ENCODE results near the gene COL11A1. TPM values are rescaled to one million over a fixed set of nuclear protein-coding genes. Genes with fewer than 3 reads are reported as not detected.
"Not testable (repeated sequence)": the region's sequence is repeated elsewhere in the genome, so short reads cannot be mapped to it uniquely, and the experiment has no call there.

COL11A1 gene
- not detected for polyA plus RNA-seq

DNA sequence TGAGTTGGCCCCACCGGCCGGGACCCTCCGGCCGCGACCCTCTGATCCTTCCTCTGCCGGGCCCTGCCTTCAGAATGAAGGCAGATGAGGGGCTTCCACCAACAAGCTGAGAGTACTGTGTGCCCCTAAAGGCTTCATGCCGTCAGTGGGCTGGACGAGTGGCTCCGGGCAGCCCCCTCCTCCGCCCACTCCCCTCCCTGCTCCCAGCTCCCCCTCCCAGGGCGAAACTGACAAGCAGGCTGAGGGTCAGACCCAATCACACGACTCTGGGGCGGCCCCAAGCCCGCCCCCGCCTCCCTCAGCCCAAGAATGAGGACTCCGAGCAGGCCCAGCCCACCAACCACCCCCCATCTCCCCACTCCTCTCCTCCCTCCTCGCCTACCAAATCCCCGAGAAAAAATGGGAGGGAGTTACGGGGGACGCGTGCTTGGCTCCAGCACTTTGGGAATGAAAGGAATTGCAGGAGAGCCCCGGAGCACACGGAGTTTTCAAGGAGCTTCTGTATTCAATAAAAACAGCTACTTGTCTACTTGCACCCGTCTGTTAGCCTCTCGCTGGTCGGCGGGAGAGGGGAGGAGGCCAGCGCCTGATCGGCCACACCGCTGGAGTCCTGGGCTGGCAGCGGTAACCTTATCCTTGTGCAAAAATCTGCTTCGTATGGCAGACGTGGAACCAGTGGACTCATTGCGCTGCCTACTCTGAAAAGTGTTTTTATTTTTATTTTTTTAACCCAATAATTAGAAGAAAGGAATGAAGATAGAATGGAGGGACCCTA lies at the start of gene COL11A1:
COL11A1 (minus strand) TSS at position 147 of the 775 bp plus-strand sequence. CDS start 344 bp downstream, outside the sequence.
- H3K4me3 Mint-ChIP-seq, result peak within 1 kb of the TSS in 2 of 4 donors; percentile 27 to 44
- H3K27me3 Mint-ChIP-seq, result peaks cover 19% of the 10 kb centered on the region
- no peaks in the 10 kb centered on the region for H3K36me3 Mint-ChIP-seq
- H3K27ac Mint-ChIP-seq, result no peak within 1 kb of the TSS
- no peaks in the 10 kb centered on the region for H3K9me3 Mint-ChIP-seq
- peaks cover 0 to 10% (median 0%) of the 10 kb centered on the region in 3 donors for H3K4me1 Mint-ChIP-seq

DNA sequence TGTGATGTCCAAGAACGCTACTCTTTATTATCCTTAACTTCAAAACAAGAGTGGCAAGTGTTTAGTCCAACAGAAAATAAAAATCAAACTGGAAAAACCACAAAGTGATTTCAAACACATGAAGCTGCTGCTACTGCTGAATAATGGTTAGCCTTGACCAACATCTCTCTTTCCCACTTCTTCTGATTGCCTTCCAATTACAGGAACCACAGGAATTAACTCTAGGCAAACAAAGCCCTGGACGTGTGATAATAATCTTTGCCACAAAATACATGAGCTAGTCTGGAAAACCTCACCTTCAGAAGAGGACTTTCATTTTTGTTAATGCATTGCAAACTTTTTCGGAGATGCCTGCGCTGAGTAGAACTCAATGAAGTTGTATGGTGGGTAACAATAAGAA lies 48.6 kb upstream of the COL11A1 start:
- Mint-ChIP-seq H3K4me3 (no peak overlapping the region), H3K27me3 (no peaks in the 10 kb centered on the region), H3K27ac (no peak overlapping the region), H3K36me3 (no peaks in the 10 kb centered on the region), H3K9me3 (peaks cover 0 to 12% (median 0%) of the 10 kb centered on the region in 3 donors), H3K4me1 (no peaks in the 10 kb centered on the region)

DNA sequence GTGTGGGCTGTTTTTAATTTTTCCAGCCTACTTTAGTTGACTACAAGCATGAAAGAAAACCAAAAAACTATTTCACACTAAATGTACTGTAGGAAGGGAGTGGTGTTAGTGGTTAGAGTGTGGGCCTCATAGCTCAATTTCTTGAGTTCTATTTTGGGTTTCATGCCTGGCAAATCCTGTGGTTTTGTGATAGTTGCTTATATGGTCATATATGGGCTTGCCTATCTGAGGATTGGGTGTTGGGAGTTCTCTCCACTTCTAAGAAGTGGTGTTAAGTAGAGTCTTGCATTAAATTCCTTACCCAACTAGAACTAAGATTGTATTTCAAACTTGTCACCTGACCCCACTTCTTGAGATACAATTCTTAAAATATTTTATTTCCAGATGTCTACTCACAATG lies 37.8 kb upstream of the COL11A1 start:
- Mint-ChIP-seq H3K4me3 (no peak overlapping the region), H3K36me3 (no peaks in the 10 kb centered on the region), H3K27ac (no peak overlapping the region), H3K27me3 (no peaks in the 10 kb centered on the region), H3K9me3 (peaks cover 1 to 6% (median 5%) of the 10 kb centered on the region in 3 donors), H3K4me1 (no peaks in the 10 kb centered on the region)

DNA sequence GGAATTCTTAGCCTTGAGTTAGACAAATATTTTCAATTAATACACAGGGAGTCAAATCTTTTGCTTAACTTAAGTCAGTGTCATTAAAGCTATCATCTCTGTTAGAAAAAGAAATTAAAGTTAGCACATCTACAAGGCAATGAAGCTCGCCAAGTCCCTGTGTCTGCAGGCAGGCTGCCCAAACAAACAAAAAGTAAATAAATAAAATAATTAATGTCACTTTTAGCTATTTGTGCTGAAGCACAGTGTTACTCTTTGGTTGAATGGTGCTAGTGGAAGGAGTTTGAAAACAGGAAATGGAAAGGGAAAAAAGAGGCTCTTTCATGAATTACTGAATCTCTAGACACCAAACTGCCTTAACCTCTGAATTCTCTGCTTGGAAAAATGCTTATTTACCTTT lies 37.1 kb upstream of the COL11A1 start:
- Mint-ChIP-seq H3K27ac (no peak overlapping the region), H3K9me3 (peaks cover 2 to 5% (median 4%) of the 10 kb centered on the region in 3 donors), H3K36me3 (no peaks in the 10 kb centered on the region), H3K27me3 (no peaks in the 10 kb centered on the region), H3K4me1 (no peaks in the 10 kb centered on the region), H3K4me3 (no peak overlapping the region)

DNA sequence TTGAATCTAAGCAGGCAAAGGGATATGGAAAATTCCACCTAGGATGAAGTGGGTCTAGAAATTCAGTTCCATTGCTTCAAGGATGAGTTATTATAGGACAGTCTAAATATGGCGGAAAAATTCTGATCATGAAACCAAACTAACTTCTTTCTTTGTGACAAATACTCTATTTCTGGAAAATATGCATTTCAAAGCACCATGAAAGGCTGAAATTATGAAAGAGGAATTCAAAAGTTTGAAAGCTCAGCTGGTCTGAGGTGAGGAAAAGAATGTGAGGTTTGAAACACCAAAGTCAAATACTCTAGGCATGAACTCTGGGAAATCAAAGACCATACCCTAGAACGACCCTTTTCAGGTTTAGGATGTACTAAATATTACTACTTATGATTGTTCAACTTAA lies 36.4 kb upstream of the COL11A1 start:
- Mint-ChIP-seq H3K36me3 (no peaks in the 10 kb centered on the region), H3K9me3 (peaks cover 1 to 5% (median 2%) of the 10 kb centered on the region in 3 donors), H3K27me3 (no peaks in the 10 kb centered on the region), H3K4me3 (no peak overlapping the region), H3K27ac (no peak overlapping the region), H3K4me1 (no peaks in the 10 kb centered on the region)

DNA sequence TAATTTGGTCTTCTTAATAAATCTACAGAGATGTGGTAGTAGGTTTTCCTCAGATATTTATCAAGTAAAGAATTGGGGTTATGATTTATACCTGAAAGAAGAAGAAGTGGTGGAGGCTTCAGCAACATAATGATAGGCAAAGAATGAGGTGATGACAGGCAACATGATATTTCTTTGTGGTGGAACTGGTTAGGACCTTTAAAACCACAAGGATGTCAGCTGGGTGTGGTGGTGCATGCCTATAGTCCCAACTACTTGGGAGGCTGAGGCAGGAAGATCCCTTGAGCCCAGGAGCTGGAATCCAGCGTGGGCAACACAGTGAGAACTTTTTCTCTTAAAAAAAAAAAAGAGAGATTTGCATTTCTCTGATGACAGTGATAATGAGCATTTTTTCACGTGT lies 34.1 kb upstream of the COL11A1 start:
- H3K4me1 Mint-ChIP-seq, result no peaks in the 10 kb centered on the region
- peaks cover 1 to 5% (median 2%) of the 10 kb centered on the region in 3 donors for H3K9me3 Mint-ChIP-seq
- H3K36me3 Mint-ChIP-seq, result no peaks in the 10 kb centered on the region
- H3K27ac Mint-ChIP-seq, result no peak overlapping the region
- no peak overlapping the region for H3K4me3 Mint-ChIP-seq
- H3K27me3 Mint-ChIP-seq, result no peaks in the 10 kb centered on the region

DNA sequence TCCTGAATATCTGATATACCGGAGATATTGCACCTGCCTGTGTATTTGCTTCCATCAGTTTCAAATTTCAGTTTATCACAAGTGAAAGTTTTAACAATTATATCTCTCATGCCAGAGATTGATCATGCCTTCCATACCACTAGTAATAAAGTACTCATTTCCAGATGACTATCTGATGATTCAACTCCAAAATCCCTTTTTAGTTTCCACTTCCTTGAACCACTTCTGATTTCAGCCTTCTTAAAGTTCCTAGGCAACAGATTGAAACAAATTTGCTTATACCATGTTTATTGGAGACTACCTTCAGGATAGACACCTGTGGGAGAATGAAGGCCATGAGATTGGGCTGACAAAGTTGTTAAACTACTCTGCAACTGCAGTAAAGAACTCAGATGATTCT lies 21.5 kb upstream of the COL11A1 start:
- H3K27ac Mint-ChIP-seq, result no peak overlapping the region
- no peaks in the 10 kb centered on the region for H3K36me3 Mint-ChIP-seq
- peaks cover 2 to 11% (median 4%) of the 10 kb centered on the region in 3 donors for H3K9me3 Mint-ChIP-seq
- no peaks in the 10 kb centered on the region for H3K27me3 Mint-ChIP-seq
- H3K4me1 Mint-ChIP-seq, result no peaks in the 10 kb centered on the region
- no peak overlapping the region for H3K4me3 Mint-ChIP-seq

DNA sequence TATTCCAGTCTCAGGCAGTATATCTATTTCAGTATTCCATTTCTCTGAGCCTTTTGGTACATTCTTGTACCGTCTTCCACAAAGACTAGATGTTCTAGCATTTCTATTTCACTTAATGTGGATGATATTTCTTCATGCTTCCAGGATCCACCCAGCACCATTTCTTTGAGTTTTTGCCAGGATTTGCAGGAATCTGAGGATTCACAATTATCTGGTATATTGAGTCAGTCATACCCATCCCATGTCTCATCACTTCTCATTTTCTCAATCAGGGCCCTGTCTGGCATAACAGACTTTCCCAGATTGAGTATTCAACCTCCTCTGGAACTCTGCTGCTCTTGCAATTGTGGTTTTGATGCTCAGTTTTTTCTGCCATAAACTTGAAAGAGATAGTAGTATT lies 20.9 kb upstream of the COL11A1 start:
- no peaks in the 10 kb centered on the region for H3K27me3 Mint-ChIP-seq
- no peak overlapping the region for H3K4me3 Mint-ChIP-seq
- H3K4me1 Mint-ChIP-seq, result no peaks in the 10 kb centered on the region
- H3K9me3 Mint-ChIP-seq, result peaks cover 2 to 8% (median 4%) of the 10 kb centered on the region in 3 donors
- H3K36me3 Mint-ChIP-seq, result no peaks in the 10 kb centered on the region
- no peak overlapping the region for H3K27ac Mint-ChIP-seq

DNA sequence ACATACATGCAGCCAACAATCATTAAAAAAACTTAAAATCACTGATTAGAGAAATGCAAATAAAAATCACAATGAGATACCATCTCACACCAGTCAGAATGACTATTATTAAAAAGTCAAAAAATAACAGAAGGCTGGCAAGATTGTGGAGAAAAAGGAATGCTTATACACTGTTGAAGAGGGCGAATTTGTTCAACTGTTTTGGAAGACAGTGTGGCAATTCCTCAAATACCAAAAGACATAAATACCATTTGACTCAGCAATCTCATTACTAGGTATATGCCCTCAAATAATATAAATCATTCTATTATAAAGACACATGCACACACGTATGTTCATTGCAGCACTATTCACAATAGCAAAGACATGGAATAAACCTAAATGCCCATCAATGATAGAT lies 19.9 kb upstream of the COL11A1 start:
- H3K27ac Mint-ChIP-seq, H3K4me3 Mint-ChIP-seq, H3K4me1 Mint-ChIP-seq, H3K36me3 Mint-ChIP-seq, H3K27me3 Mint-ChIP-seq, H3K9me3 Mint-ChIP-seq: not testable (repeated sequence)

DNA sequence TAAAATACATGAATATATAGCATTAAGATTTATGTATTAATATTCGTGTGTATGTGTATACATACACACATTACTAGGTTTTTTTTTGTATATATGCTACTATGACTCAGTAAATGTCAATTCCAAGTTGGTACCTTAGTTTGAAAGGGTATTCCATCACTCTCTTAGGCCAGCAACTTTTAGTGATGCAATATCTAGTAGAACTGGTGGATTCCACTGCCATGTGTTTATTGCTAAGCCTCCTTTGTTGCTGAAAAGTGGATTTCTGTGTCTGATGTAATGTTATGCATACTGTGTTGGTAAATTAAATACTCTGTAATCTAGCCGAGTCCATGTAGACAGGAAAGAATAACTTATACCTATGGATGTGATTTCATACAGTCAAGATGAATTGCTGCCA lies 16.9 kb upstream of the COL11A1 start:
- no peak overlapping the region for H3K4me3 Mint-ChIP-seq
- peaks cover 2 to 8% (median 2%) of the 10 kb centered on the region in 3 donors for H3K9me3 Mint-ChIP-seq
- no peaks in the 10 kb centered on the region for H3K36me3 Mint-ChIP-seq
- no peaks in the 10 kb centered on the region for H3K4me1 Mint-ChIP-seq
- H3K27me3 Mint-ChIP-seq, result no peaks in the 10 kb centered on the region
- H3K27ac Mint-ChIP-seq, result no peak overlapping the region

DNA sequence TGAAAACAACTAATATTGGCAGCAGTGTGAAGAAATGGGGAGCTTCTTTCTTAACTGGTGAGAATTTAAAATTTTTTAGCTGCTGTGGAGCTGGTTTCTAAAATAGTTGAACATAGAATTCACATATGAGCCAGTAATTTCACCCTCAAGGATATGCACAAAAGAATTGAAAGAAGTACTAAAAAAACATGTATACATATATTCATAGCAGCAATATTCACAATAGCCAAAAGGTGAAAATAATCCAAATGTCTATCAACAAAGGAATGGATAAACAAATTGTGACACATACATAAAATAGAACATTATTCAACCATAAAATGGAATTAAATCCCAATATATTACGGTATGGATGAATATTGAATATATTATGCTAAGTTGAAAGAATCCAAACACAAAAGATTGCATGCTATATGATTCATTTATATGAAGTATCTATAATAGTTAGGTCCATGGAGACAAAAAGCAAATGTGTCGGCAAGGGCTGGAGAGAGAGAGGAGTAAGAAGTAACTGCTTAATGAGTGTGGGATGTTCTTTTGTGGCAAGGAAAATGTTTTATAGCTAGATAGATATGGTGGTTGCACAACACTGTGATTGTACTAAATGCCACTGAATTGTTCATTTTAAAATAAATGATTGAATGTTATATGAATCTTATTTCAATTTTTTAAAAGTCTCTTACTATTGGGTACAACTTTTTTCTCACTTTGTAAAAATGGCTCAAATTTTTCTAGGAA lies 14.8 kb upstream of the COL11A1 start:
- Mint-ChIP-seq H3K27ac (no peak overlapping the region), H3K9me3 (peaks cover 0 to 5% (median 2%) of the 10 kb centered on the region in 3 donors), H3K4me1 (no peaks in the 10 kb centered on the region), H3K36me3 (no peaks in the 10 kb centered on the region), H3K27me3 (no peaks in the 10 kb centered on the region), H3K4me3 (no peak overlapping the region)

DNA sequence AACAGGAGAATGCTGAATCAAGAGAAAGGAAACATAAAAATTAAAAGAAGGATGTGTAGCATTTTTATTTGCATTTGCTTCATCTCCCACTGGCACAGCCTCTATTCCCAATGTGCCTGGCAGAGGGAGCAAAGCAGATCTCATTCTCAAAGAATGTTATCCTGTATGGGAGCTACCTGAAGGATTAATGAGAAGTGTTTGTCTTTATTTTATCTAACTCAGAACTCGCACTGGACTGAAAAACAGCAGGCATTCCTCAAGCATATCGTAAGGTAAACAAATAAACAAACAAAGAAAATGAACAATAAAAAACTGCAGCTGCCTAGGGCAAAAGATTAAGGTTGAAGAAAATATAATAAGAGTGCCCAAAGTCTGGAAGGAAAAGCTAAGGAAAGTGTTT lies 12.7 kb upstream of the COL11A1 start:
- Mint-ChIP-seq H3K36me3 (no peaks in the 10 kb centered on the region), H3K9me3 (peaks cover 0 to 3% (median 0%) of the 10 kb centered on the region in 3 donors), H3K27ac (no peak overlapping the region), H3K4me3 (no peak overlapping the region), H3K4me1 (no peaks in the 10 kb centered on the region), H3K27me3 (no peaks in the 10 kb centered on the region)

DNA sequence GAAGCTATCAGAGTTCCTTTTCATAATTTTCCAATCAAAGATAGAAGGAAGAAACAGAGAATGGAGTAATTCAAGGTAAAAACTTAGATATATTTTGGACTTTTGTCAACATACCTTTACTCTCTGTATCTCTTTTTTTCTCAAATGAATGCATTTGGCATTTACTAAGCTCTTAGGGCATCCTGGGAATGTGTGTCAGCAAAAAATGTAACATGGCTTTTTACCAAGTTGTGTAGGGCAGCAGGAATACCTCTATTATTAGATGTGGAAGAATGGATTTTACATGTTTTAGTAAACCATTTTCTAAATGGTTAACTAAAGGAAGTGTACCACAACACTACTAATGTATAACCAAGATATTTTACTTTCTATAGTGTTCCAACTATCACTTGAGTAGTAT lies 4.2 kb upstream of the COL11A1 start:
- Mint-ChIP-seq H3K27me3 (peaks cover 11% of the 10 kb centered on the region), H3K4me3 (no peak overlapping the region), H3K4me1 (peaks cover 0 to under 1% (median 0%) of the 10 kb centered on the region in 3 donors), H3K9me3 (no peaks in the 10 kb centered on the region), H3K27ac (no peak overlapping the region), H3K36me3 (no peaks in the 10 kb centered on the region)

DNA sequence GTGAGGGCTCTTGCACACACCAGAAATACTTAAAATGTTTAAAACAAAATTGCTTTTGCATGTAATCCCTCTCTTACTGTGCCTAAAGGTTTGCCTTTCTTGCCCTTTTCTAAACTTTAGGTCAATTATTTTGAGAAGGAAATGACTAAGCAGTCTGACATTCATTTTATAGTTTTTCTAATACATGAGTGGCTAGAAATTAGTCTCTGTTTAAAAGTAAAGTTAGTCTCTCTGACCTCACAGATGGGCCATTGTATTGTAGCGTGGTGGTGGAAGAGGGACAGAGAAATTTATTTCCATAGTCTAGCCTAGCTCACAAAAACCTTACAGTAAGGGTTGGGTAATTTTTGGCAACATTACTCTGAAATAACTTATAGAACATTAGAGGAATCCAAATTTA lies 3.6 kb upstream of the COL11A1 start:
- H3K27ac Mint-ChIP-seq, result no peak overlapping the region
- H3K36me3 Mint-ChIP-seq, result no peaks in the 10 kb centered on the region
- H3K4me1 Mint-ChIP-seq, result peaks cover 0 to 2% (median 0%) of the 10 kb centered on the region in 3 donors
- peaks cover 13% of the 10 kb centered on the region for H3K27me3 Mint-ChIP-seq
- H3K9me3 Mint-ChIP-seq, result no peaks in the 10 kb centered on the region
- H3K4me3 Mint-ChIP-seq, result no peak overlapping the region

DNA sequence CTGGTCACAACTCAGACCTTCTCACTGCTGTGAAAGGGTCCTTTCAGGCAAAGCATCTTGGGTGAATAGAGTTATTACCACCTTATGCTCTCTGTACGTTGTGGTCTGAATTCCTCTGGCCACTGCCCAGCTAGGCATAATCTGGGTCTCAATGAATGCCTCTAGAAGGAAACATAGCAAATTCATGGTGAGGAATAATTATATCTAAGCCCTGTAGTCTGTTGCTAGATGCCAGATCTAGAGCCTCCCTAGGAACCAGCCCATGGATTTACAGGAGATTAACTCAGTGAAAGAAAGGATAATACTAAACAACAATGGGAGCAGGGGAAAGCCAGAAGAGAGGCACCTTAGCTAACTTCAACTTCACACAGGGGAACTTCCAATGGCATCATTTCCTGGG lies 2.4 kb upstream of the COL11A1 start:
- Mint-ChIP-seq H3K4me3 (peak overlapping the region in 1 of 4 donors; percentile 17), H3K4me1 (peaks cover 0 to 10% (median 0%) of the 10 kb centered on the region in 3 donors), H3K27me3 (peaks cover 19% of the 10 kb centered on the region)

More for the DNA sequence above, 2.4 kb upstream of the COL11A1 start:
- Mint-ChIP-seq H3K9me3 (no peaks in the 10 kb centered on the region), H3K36me3 (no peaks in the 10 kb centered on the region), H3K27ac (no peak overlapping the region)
